ENCODE data around the gene MT1X. TPM values are rescaled to one million over a fixed set of nuclear protein-coding genes. Genes with fewer than 3 reads are reported as not detected.
"Not testable (repeated sequence)": the region's sequence is repeated elsewhere in the genome, so short reads cannot be mapped to it uniquely, and the experiment has no call there.

Gene MT1X
- total and polyA plus RNA-seq, 4 experiments from 2014 or later, result 21.0 to 146 (median 49.9) TPM

DNA sequence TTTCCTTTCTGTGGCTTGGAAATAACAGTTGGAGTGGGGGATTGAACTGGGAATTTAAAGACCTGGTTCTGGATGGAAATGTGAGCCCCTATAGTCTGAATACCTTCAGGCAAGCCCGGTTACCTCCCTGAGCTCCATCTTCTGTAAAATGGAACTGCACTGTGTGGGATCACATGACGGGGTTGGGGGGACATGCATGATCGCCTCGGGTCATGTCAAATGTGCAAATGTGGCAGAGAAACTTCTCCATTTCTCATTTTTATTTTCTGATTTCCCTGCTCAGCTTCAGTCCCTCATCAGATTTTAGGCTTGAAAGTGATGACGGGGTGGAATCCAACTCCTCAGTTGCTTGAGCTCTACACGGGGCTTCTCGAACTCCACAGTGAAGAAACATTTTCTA is 29.1 kb upstream of the MT1X start:
- CTCF ChIA-PET (ENCODE audit: partially characterized antibody), result interaction anchor here (1.9 kb wide), 1 partner anchor 10 kb away, joined by 4 read pairs; no protein-coding TSS in a partner anchor
- Mint-ChIP-seq H3K9me3 (no peaks in the 10 kb centered on the region), H3K4me1 (peaks cover 5 to 13% (median 7%) of the 10 kb centered on the region in 4 donors), H3K36me3 (peaks cover 0 to 3% of the 10 kb centered on the region in 2 donors), H3K27me3 (peaks cover 9 to 12% of the 10 kb centered on the region in 2 donors), H3K27ac (no peak overlapping the region), H3K4me3 (no peak overlapping the region)
- no peak overlapping the region for H3K27ac ChIP-seq (ENCODE audit: low read depth, low read length)
- POLR2A ChIA-PET (ENCODE audit: partially characterized antibody), result no interaction called here
- no peaks in the 10 kb centered on the region for H3K27me3 ChIP-seq (ENCODE audit: insufficient read depth, low read length)
- no peak for DNase-seq
- H3K9me3 ChIP-seq (ENCODE audit: control insufficient read depth in 1 of 2, low read length in 2 of 2), result no peaks in the 10 kb centered on the region
- no peak overlapping the region for H3K4me3 ChIP-seq (ENCODE audit: low read length in 2 of 2)
- H3K4me1 ChIP-seq (ENCODE audit: insufficient read depth, low read length), result peaks cover 3% of the 10 kb centered on the region
- intact Hi-C loops (cut with micrococcal nuclease), result no loop called here
- H3K36me3 ChIP-seq (ENCODE audit: insufficient read depth, low read length), result no peaks in the 10 kb centered on the region

DNA sequence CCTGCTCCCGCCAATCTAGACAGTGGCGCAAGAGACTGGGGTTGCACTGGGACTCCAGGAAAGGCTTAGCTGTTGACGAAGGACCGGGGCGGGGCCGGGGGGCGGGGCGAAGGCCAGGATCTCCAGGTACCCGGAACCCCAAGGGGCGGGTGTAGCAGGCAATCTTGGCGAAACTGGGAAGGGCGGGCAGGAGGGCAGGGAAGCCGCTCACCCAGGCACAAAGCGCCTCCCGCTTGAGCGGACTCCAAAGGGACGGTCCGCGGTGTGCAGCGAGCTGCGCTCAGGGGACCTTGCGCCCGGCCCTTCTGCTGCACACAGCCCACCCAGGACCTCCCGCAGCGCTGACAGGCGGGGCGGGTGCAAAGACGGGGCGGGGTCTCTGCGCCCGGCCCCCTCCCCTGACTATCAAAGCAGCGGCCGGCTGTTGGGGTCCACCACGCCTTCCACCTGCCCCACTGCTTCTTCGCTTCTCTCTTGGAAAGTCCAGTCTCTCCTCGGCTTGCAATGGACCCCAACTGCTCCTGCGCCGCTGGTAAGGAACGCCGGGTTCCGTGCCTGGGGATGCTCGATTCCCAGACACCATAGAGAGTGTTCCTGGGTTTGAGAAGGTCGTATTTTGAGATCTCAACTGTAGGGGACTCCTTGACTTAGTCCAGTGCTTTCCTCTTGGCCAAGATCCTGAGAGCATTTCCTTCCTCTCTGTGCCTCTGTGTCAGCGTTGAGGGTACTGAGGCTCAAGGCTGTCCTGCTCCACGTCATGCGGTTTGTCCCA is 24.5 kb upstream of the MT1X start, which contains the start of gene MT1F:
MT1F (plus strand) TSS at position 405 of the 772 bp plus-strand sequence; CDS start at position 505, 100 bp downstream.
- Mint-ChIP-seq H3K4me3 (peak within 1 kb of the TSS; percentile 90 to 99 (median 96)), H3K27ac (peak within 1 kb of the TSS; percentile 79 to 97 (median 93)), H3K36me3 (peaks cover 0 to 3% of the 10 kb centered on the region in 2 donors), H3K27me3 (peaks cover 2 to 4% of the 10 kb centered on the region in 2 donors), H3K4me1 (peaks cover 16 to 35% (median 24%) of the 10 kb centered on the region in 4 donors), H3K9me3 (no peaks in the 10 kb centered on the region)
- peak within 1 kb of the TSS; percentile 62 to 65 for H3K4me3 ChIP-seq (ENCODE audit: low read length in 2 of 2)
- POLR2A ChIA-PET (ENCODE audit: partially characterized antibody), result interaction anchor here (0.7 to 1.4 kb wide), 5 partner anchors 15 to 50 kb away, joined by 3 to 8 read pairs (median 4); partner anchors contain the start of genes MT1X and MT2A
- no peaks in the 10 kb centered on the region for H3K9me3 ChIP-seq (ENCODE audit: control insufficient read depth in 1 of 2, low read length in 2 of 2)
- intact Hi-C loops (cut with micrococcal nuclease), result loop anchor here (1.0 to 2.0 kb wide), 2 partner anchors 15 to 49 kb away; partner anchors contain the start of gene MT2A
- peaks cover 17% of the 10 kb centered on the region for H3K4me1 ChIP-seq (ENCODE audit: insufficient read depth, low read length)
- peak within 1 kb of the TSS; percentile 39 for H3K27ac ChIP-seq (ENCODE audit: low read depth, low read length)
- peak; percentile 40 to 78 (median 53) for DNase-seq
- CTCF ChIA-PET (ENCODE audit: partially characterized antibody), result interaction anchor here (1.4 kb wide), 1 partner anchor 44 kb away, joined by 3 read pairs; no protein-coding TSS in a partner anchor
- H3K27me3 ChIP-seq (ENCODE audit: insufficient read depth, low read length), result no peaks in the 10 kb centered on the region
- no peaks in the 10 kb centered on the region for H3K36me3 ChIP-seq (ENCODE audit: insufficient read depth, low read length)

DNA sequence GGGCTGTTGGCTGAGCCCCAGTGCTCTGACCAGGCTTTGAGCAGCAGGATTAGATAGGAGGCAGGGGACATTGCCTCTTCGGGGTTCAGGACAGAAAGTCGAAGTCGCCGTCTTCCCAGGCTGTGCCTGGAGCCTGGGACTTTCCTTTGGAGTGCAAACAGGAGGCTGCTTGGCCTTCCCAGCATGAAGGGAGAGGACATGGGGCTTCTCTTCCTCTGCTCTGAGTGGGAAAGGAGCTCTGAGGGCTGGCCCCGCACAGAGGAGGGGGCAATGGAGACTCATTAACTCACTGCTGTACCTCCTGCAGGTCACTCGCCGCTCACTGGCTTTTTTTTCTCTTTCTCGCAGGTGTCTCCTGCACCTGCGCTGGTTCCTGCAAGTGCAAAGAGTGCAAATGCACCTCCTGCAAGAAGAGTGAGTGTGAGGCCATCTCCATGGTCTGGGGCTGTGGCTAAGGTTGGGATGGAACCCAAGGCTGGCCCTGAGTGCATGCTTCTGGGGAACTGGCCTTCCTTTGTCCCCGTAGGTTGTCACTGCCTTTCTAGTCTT is 23.9 kb upstream of the MT1X start:
- H3K27me3 ChIP-seq (ENCODE audit: insufficient read depth, low read length), result no peaks in the 10 kb centered on the region
- Mint-ChIP-seq H3K36me3 (peaks cover 0 to 3% of the 10 kb centered on the region in 2 donors), H3K27ac (peak overlapping the region in 6 of 7 donors; percentile 74 to 97 (median 94)), H3K4me3 (peak overlapping the region; percentile 90 to 99 (median 96)), H3K4me1 (peaks cover 19 to 40% (median 27%) of the 10 kb centered on the region in 4 donors), H3K9me3 (no peaks in the 10 kb centered on the region), H3K27me3 (peaks cover under 1 to 2% of the 10 kb centered on the region in 2 donors)
- H3K36me3 ChIP-seq (ENCODE audit: insufficient read depth, low read length), result no peaks in the 10 kb centered on the region
- DNase-seq, result no peak
- ChIA-PET CTCF (ENCODE audit: partially characterized antibody) (interaction anchor here (1.4 kb wide), 1 partner anchor 44 kb away, joined by 3 read pairs; no protein-coding TSS in a partner anchor), POLR2A (ENCODE audit: partially characterized antibody) (interaction anchor here (0.8 to 1.2 kb wide), 3 partner anchors 15 to 24 kb away, joined by 3 to 8 read pairs (median 4); partner anchors contain the start of gene MT1X)
- H3K27ac ChIP-seq (ENCODE audit: low read depth, low read length), result peak overlapping the region; percentile 39
- H3K4me1 ChIP-seq (ENCODE audit: insufficient read depth, low read length), result peaks cover 22% of the 10 kb centered on the region
- H3K4me3 ChIP-seq (ENCODE audit: low read length in 2 of 2), result peak overlapping the region; percentile 62 to 65
- intact Hi-C loops (cut with micrococcal nuclease), result no loop called here
- H3K9me3 ChIP-seq (ENCODE audit: control insufficient read depth in 1 of 2, low read length in 2 of 2), result no peaks in the 10 kb centered on the region

DNA sequence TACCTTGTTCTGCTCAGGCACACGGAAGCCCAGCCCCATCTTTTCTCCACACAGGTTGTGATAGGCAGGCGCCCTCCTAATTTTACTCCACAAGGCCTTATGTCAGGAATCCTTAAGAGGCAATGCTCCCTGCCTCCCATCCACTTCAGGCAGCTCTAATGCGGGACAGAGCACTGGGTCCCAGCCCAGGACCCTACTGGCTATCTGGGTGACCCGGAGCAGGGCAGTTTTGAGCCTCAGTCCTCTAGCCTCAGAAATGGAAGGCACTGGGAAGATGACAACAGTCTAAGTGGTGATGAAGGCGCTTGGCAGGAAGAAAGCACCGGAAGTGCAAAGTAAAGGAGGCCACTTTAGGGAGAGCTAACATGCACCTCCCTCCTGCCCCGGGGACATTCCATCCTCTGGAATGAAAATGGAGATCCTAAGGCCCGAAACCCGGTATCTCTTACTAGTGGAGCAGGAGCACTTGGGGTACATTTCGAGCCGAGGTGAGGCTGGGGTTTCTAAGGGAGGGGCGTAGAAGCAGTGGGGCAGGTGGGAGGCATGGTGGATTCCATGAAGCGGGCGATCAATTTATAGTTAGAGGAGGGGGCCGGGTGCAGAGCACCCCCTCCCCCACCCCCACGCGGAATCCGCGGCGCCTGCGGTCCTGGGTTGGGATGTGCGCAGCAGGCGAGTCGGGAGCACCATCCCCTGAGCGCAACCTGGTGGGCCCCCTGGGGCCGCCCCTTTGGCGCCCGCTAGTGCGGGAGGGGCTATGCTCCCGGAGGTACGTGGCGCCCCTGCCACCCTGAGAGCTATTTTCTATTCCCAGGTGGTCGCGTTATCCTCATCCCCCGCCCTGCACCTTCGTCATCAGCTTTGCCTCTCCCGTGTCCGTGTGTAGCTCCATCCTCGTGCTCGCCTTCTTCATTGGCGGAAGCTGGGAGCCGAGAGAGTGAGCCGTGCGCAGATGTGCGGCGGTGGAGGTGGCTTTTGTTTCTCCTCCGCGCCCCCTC is 19.6 kb upstream of the MT1X start:
- intact Hi-C loops (cut with micrococcal nuclease), result loop anchor here (2.0 kb wide), 1 partner anchor 20 kb away; the partner anchor contains the start of gene MT1X
- Histone ChIP-seq H3K27ac (ENCODE audit: low read depth, low read length) (no peak overlapping the region), H3K27me3 (ENCODE audit: insufficient read depth, low read length) (peaks cover 7% of the 10 kb centered on the region), H3K4me3 (ENCODE audit: low read length in 2 of 2) (peak overlapping the region; percentile 23 to 43), H3K9me3 (ENCODE audit: control insufficient read depth in 1 of 2, low read length in 2 of 2) (no peaks in the 10 kb centered on the region), H3K36me3 (ENCODE audit: insufficient read depth, low read length) (no peaks in the 10 kb centered on the region), H3K4me1 (ENCODE audit: insufficient read depth, low read length) (peaks cover 26% of the 10 kb centered on the region)
- peaks cover 2 to 5% of the 10 kb centered on the region in 2 donors for H3K36me3 Mint-ChIP-seq
- H3K4me1 Mint-ChIP-seq, result peaks cover 20 to 35% (median 28%) of the 10 kb centered on the region in 4 donors
- H3K4me3 Mint-ChIP-seq, result peak overlapping the region; percentile 84 to 90 (median 87)
- H3K9me3 Mint-ChIP-seq, result no peaks in the 10 kb centered on the region
- peaks cover 5 to 10% of the 10 kb centered on the region in 2 donors for H3K27me3 Mint-ChIP-seq
- CTCF ChIA-PET (ENCODE audit: partially characterized antibody), result interaction anchor here (1.1 to 2.4 kb wide), 2 partner anchors 13 to 39 kb away, joined by 3 to 5 read pairs; no protein-coding TSS in a partner anchor
- peak overlapping the region; percentile 49 to 95 (median 84) for H3K27ac Mint-ChIP-seq
- peak in 2 of 5 donors; percentile 18 to 23 for DNase-seq
- POLR2A ChIA-PET (ENCODE audit: partially characterized antibody), result interaction anchor here (0.9 to 2.1 kb wide), 5 partner anchors 14 to 54 kb away, joined by 3 to 10 read pairs (median 3); partner anchors contain the start of genes MT1X and MT2A

DNA sequence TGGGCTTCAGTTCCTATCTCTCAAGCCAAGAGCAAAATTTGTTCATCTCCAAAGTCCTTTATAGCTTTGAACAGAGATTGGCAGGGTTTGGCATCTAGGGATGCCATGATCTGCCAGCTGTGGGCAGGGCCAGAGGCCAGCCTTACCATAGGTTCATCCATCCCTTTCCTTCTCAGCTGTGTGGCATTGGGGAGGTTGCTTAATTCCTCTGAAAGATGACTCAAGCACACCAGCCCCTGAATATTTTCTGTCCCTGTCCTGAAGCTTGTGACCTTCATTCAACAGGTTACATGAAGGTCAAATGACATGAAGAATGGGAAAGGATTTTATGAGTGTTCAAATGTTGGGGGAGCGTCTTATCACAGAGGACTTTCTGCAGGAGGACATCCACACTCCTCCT is 17.8 kb upstream of the MT1X start:
- Mint-ChIP-seq H3K4me3 (no peak overlapping the region), H3K27me3 (peaks cover 18 to 25% of the 10 kb centered on the region in 2 donors), H3K36me3 (peaks cover 1 to 6% of the 10 kb centered on the region in 2 donors), H3K4me1 (peaks cover 15 to 40% (median 29%) of the 10 kb centered on the region in 4 donors), H3K9me3 (no peaks in the 10 kb centered on the region), H3K27ac (no peak overlapping the region)
- DNase-seq, result no peak
- no peak overlapping the region for H3K27ac ChIP-seq (ENCODE audit: low read depth, low read length)
- H3K27me3 ChIP-seq (ENCODE audit: insufficient read depth, low read length), result peaks cover 25% of the 10 kb centered on the region
- ChIA-PET CTCF (ENCODE audit: partially characterized antibody) (no interaction called here), POLR2A (ENCODE audit: partially characterized antibody) (no interaction called here)
- H3K36me3 ChIP-seq (ENCODE audit: insufficient read depth, low read length), result no peaks in the 10 kb centered on the region
- intact Hi-C loops (cut with micrococcal nuclease), result no loop called here
- no peak overlapping the region for H3K4me3 ChIP-seq (ENCODE audit: low read length in 2 of 2)
- peaks cover 23% of the 10 kb centered on the region for H3K4me1 ChIP-seq (ENCODE audit: insufficient read depth, low read length)
- no peaks in the 10 kb centered on the region for H3K9me3 ChIP-seq (ENCODE audit: control insufficient read depth in 1 of 2, low read length in 2 of 2)

DNA sequence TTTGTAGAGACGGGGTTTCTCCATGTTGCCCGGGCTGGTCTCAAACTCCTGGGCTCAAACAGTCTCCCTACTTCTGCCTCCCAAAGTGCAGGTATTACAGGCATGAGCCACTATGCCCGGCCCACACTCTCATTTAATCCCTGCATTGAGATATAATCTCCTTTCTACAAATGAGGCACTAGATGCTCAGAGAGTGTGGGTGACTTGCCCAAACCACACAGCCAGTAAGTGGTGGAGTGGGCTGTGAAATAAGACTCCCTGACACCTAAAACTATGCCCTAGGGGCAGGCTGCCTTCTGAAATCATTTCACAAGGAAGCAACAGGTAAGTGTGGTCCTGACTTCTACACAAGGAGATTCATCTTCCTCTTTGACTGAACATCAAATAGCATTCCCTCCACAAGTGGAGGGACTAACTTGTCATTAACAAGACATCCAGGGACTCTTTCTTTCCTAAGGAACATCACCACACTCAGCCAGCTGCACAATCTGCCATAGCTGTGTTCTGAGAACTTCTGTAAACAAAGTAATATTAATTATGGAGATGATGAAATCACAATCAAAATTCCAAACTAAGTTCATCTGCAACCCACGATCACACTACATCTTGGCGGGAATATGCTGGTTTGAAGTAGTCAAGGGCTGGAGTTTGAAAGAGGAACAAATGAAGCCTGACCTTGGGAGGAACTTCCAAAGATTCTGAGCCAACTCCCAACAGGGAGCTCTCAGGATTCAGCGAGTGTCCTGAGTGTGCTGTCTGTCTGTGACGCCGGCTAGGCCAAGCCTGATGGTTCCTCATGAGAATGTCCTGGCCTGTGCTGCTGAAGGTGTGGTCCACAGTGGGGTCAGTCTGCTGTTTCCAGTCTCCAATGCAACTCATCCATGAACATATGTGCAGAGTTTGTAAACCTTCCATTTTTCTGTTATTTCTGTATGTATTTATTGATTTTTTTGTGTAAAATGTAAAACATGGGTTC is 16.7 kb upstream of the MT1X start:
- H3K9me3 Mint-ChIP-seq; H3K27ac Mint-ChIP-seq; intact Hi-C loops (cut with micrococcal nuclease); H3K36me3 ChIP-seq (ENCODE audit: insufficient read depth, low read length); H3K4me3 Mint-ChIP-seq; H3K36me3 Mint-ChIP-seq; CTCF ChIA-PET (ENCODE audit: partially characterized antibody); H3K27ac ChIP-seq (ENCODE audit: low read depth, low read length); POLR2A ChIA-PET (ENCODE audit: partially characterized antibody); DNase-seq; H3K4me3 ChIP-seq (ENCODE audit: low read length in 2 of 2); H3K9me3 ChIP-seq (ENCODE audit: control insufficient read depth in 1 of 2, low read length in 2 of 2): not testable (repeated sequence)
- H3K27me3 Mint-ChIP-seq, result peaks cover 25 to 29% of the 10 kb centered on the region in 2 donors
- H3K4me1 Mint-ChIP-seq, result peaks cover 15 to 41% (median 29%) of the 10 kb centered on the region in 4 donors
- H3K4me1 ChIP-seq (ENCODE audit: insufficient read depth, low read length), result peaks cover 27% of the 10 kb centered on the region
- H3K27me3 ChIP-seq (ENCODE audit: insufficient read depth, low read length), result peaks cover 32% of the 10 kb centered on the region

All from CD4-positive, alpha-beta memory T cell (primary cell).